Measurements from ENCODE around the gene SPG21.

Gene SPG21

DNA sequence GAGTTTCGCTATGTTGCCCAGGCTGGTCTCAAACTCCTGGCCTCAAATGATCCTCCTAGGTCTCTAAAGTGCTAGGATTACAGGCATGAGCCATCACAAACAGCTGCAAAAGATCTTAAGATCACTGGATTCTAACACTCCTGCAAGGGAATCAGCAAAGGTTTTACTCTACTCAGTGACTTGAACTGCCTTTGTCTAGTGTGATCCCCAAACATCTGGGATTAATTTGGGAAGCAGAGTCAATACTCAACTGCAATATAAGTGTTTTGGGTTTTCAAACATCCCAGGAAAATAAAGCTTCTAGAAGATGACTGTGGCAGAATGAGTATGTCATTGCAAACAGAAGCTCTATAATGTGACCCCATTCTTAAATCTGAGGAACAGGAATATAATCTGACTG lies 7.2 kb downstream of the SPG21 start:
- Histone ChIP-seq H3K27ac (ENCODE audit: extremely low read depth, low read depth, low read length) (no peak overlapping the region), H3K36me3 (ENCODE audit: control insufficient read depth in 2 of 2, insufficient read depth in 1 of 2, low read length in 2 of 2) (peaks cover 0 to 20% of the 10 kb centered on the region in 2 experiments; a peak in 2 of 3 replicates), H3K4me1 (ENCODE audit: control insufficient read depth, insufficient read depth, low read length) (no peaks in the 10 kb centered on the region), H3K4me3 (ENCODE audit: low read depth, low read length) (no peak overlapping the region), H3K9me3 (ENCODE audit: control insufficient read depth, insufficient read depth, low read depth, low read length) (no peaks in the 10 kb centered on the region)
- TF ChIP-seq ZNF2 (tag by site-specific recombination; IDR thresholded peaks at IDR 0.05) (no peak), OSR2 (tag by site-specific recombination; IDR thresholded peaks at IDR 0.05) (no peak), EGR2 (tag by site-specific recombination; IDR thresholded peaks at IDR 0.05; ENCODE audit: low read depth) (no peak), ZNF37A (tag by site-specific recombination; IDR thresholded peaks at IDR 0.05) (no peak), ZNF660 (tag by site-specific recombination; IDR thresholded peaks at IDR 0.05) (no peak), ZNF623 (tag by site-specific recombination; IDR thresholded peaks at IDR 0.05) (no peak), ZNF211 (tag by site-specific recombination; IDR thresholded peaks at IDR 0.05; ENCODE audit: low read depth) (no peak), ZBTB44 (tag by site-specific recombination; IDR thresholded peaks at IDR 0.05) (no peak), ZNF221 (tag by site-specific recombination; IDR thresholded peaks at IDR 0.05; ENCODE audit: borderline replicate concordance) (no peak), ZNF777 (tag by site-specific recombination; IDR thresholded peaks at IDR 0.05; ENCODE audit: borderline replicate concordance) (no peak), ZNF184 (tag by site-specific recombination; IDR thresholded peaks at IDR 0.05) (no peak)
- ChIA-PET POLR2A (no interaction called here), CTCF (no interaction called here)

- ChIA-PET CTCF (interaction anchor here (0.6 kb wide), 1 partner anchor 1370 kb away, joined by 3 read pairs; no protein-coding TSS in a partner anchor), POLR2A (interaction anchor here (0.6 kb wide), 1 partner anchor 31 kb away, joined by 4 read pairs; no protein-coding TSS in a partner anchor)
- peaks cover 0 to 25% of the 10 kb centered on the region in 2 experiments; a peak in 2 of 3 replicates for H3K36me3 ChIP-seq (ENCODE audit: control insufficient read depth in 2 of 2, insufficient read depth in 1 of 2, low read length in 2 of 2)
- no peak overlapping the region for H3K27ac ChIP-seq (ENCODE audit: extremely low read depth, low read depth, low read length)
- no peaks in the 10 kb centered on the region for H3K4me1 ChIP-seq (ENCODE audit: control insufficient read depth, insufficient read depth, low read length)
- no peak overlapping the region for H3K4me3 ChIP-seq (ENCODE audit: low read depth, low read length)
- H3K9me3 ChIP-seq (ENCODE audit: control insufficient read depth, insufficient read depth, low read depth, low read length), result no peaks in the 10 kb centered on the region
- TF ChIP-seq, protein P1, sequence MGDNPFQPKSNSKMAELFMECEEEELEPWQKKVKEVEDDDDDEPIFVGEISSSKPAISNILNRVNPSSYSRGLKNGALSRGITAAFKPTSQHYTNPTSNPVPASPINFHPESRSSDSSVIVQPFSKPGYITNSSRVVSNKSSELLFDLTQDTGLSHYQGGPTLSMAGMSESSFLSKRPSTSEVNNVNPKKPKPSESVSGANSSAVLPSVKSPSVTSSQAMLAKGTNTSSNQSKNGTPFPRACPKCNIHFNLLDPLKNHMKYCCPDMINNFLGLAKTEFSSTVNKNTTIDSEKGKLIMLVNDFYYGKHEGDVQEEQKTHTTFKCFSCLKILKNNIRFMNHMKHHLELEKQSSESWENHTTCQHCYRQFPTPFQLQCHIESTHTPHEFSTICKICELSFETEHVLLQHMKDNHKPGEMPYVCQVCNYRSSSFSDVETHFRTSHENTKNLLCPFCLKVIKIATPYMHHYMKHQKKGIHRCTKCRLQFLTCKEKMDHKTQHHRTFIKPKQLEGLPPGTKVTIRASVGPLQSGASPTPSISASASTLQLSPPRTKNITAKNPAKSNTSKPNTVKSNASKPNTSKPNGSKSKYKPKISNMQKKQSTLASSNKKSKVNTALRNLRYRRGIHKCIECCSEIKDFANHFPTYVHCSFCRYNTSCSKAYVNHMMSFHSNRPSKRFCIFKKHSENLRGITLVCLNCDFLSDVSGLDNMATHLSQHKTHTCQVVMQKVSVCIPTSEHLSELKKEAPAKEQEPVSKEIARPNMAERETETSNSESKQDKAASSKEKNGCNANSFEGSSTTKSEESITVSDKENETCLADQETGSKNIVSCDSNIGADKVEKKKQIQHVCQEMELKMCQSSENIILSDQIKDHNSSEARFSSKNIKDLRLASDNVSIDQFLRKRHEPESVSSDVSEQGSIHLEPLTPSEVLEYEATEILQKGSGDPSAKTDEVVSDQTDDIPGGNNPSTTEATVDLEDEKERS (tag by site-specific recombination; IDR thresholded peaks at IDR 0.05), result no peak
- TF ChIP-seq ZNF830 (tag by site-specific recombination; IDR thresholded peaks at IDR 0.05; ENCODE audit: low read depth) (no peak), FEZF1 (tag by site-specific recombination; IDR thresholded peaks at IDR 0.05) (no peak), ZNF596 (tag by site-specific recombination; IDR thresholded peaks at IDR 0.05) (no peak), ZNF174 (tag by site-specific recombination; IDR thresholded peaks at IDR 0.05) (no peak), SETDB1 (IDR thresholded peaks at IDR 0.05; ENCODE audit: insufficient read length, low read length) (no peak)
- TF ChIP-seq, protein P2, sequence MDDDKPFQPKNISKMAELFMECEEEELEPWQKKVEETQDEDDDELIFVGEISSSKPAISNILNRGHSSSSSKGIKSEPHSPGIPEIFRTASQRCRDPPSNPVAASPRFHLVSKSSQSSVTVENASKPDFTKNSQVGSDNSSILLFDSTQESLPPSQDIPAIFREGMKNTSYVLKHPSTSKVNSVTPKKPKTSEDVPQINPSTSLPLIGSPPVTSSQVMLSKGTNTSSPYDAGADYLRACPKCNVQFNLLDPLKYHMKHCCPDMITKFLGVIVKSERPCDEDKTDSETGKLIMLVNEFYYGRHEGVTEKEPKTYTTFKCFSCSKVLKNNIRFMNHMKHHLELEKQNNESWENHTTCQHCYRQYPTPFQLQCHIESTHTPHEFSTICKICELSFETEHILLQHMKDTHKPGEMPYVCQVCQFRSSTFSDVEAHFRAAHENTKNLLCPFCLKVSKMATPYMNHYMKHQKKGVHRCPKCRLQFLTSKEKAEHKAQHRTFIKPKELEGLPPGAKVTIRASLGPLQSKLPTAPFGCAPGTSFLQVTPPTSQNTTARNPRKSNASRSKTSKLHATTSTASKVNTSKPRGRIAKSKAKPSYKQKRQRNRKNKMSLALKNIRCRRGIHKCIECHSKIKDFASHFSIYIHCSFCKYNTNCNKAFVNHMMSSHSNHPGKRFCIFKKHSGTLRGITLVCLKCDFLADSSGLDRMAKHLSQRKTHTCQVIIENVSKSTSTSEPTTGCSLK (tag by site-specific recombination; IDR thresholded peaks at IDR 0.05), result no peak
- TF ChIP-seq, protein P3, sequence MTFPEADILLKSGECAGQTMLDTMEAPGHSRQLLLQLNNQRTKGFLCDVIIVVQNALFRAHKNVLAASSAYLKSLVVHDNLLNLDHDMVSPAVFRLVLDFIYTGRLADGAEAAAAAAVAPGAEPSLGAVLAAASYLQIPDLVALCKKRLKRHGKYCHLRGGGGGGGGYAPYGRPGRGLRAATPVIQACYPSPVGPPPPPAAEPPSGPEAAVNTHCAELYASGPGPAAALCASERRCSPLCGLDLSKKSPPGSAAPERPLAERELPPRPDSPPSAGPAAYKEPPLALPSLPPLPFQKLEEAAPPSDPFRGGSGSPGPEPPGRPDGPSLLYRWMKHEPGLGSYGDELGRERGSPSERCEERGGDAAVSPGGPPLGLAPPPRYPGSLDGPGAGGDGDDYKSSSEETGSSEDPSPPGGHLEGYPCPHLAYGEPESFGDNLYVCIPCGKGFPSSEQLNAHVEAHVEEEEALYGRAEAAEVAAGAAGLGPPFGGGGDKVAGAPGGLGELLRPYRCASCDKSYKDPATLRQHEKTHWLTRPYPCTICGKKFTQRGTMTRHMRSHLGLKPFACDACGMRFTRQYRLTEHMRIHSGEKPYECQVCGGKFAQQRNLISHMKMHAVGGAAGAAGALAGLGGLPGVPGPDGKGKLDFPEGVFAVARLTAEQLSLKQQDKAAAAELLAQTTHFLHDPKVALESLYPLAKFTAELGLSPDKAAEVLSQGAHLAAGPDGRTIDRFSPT (tag by site-specific recombination; IDR thresholded peaks at IDR 0.05), result no peak
- TF ChIP-seq, protein P4, sequence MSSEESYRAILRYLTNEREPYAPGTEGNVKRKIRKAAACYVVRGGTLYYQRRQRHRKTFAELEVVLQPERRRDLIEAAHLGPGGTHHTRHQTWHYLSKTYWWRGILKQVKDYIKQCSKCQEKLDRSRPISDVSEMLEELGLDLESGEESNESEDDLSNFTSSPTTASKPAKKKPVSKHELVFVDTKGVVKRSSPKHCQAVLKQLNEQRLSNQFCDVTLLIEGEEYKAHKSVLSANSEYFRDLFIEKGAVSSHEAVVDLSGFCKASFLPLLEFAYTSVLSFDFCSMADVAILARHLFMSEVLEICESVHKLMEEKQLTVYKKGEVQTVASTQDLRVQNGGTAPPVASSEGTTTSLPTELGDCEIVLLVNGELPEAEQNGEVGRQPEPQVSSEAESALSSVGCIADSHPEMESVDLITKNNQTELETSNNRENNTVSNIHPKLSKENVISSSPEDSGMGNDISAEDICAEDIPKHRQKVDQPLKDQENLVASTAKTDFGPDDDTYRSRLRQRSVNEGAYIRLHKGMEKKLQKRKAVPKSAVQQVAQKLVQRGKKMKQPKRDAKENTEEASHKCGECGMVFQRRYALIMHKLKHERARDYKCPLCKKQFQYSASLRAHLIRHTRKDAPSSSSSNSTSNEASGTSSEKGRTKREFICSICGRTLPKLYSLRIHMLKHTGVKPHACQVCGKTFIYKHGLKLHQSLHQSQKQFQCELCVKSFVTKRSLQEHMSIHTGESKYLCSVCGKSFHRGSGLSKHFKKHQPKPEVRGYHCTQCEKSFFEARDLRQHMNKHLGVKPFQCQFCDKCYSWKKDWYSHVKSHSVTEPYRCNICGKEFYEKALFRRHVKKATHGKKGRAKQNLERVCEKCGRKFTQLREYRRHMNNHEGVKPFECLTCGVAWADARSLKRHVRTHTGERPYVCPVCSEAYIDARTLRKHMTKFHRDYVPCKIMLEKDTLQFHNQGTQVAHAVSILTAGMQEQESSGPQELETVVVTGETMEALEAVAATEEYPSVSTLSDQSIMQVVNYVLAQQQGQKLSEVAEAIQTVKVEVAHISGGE (tag by site-specific recombination; conservative IDR thresholded peaks at IDR 0.05; ENCODE audit: low read depth), result no peak
Measured at GRCh38 chr15:64981812-64982431, 7.8 kb downstream of the SPG21 start.
